HG02852 (cell line): ENCODE data around the gene PDXP.
"Not testable (repeated sequence)": the region's sequence is repeated elsewhere in the genome, so short reads cannot be mapped to it uniquely, and the experiment has no call there.

ENCODE experiments used
- ATAC-seq: cut with Tn5 transposase; IDR thresholded peaks from one replicate; pipeline ENCODE4 v1.9.1; 2021; ENCODE audit warnings: mild to moderate bottlenecking, moderate library complexity; ENCODE audit not compliant: unreplicated experiment

Gene PDXP

DNA sequence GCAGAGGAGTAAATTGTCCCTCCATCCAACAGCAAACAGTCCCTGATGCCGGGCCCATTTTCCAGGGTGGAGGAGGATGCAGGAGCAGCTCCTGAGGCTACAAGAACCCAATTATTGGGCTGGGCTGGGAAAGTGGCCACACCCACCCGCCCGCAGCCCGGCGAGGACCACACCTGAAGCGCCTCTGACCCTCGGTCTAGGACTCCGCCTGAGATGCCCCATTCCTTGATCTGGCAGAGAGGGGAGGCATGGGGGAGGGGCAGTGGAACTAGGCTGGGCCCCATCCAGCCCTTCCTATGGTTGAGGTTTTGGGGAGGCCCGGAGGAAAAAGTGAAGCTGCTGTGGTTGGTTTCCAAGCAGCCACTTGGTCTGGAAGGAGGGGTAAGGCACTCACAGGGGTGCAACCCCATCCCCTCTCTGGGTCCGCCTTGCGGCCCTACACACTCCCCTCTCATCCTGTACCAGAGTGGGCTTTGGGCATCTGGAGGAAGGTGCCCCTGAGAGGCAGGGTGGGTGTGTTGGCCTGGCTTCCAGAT, 14.5 kb downstream of the PDXP start:
- no peak for ATAC-seq

DNA sequence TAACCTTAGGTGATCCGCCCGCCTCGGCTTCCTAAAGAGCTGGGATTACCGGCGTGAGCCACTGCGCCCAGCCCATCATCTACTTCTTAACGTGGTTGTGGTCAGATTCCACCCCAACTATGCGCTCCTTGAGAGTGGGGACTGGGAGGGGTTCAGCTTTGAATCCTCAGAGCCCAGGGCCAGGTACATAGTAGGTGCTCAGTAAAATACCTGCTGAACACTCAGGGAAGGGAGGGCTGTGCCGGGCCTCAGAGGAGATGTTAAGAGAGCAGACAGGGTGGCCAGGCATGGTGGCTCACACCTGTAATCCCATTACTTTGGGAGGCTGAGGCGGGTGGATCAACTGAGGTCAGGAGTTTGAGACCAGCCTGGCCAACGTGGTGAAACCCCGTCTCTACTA, 15.7 kb downstream of the PDXP start:
- no peak for ATAC-seq

DNA sequence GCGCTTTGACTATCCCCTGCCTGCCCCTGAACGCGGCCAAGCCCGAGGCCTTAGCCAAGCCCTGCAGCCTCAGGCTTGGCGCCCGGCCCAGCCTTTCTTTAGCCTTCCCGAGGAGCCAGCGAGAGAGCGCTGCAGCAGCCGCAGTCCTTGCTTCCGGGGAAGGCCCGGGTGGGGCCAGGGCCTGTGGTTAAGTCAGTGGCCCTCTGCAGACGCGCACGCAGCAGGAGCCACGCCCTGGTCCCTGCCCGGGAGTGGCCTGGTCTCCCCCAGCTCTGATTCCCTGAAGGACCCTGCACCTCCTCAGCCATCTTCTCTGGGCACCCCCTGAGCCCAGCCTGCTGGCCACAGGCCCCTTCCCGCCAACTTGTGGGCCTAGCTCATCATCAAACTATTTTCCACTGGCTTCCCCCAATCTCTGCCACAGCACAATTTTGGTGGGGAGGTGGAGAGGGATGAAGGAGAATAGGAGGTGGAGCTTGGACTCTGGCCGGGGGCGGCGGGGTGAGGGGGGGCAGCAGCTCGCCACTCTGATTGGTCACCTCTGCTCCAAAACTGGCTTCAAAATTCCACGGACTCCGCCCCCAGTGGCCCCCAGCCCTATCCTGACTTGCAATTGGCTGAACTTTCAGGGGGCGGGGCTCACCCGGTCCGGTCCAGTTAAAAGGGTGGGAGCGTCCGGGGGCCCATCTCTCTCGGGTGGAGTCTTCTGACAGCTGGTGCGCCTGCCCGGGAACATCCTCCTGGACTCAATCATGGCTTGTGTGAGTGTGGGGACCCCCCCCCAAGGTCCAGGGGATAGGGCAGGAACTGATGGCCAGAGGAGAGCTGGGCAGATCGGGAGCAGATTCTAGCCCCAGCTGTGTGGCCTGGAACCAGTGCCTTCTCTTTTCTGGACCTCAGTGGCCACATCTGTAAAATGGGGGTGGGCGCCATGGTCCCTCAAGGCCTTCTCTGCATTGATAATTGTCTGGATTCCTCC, 16.7 kb downstream of the PDXP start, which contains the start of gene LGALS1:
Gene LGALS1 (plus strand): TSS at position 686 of the 979 bp plus-strand sequence. CDS start 67 bp downstream, at position 753.
- peak; percentile 44 for ATAC-seq

DNA sequence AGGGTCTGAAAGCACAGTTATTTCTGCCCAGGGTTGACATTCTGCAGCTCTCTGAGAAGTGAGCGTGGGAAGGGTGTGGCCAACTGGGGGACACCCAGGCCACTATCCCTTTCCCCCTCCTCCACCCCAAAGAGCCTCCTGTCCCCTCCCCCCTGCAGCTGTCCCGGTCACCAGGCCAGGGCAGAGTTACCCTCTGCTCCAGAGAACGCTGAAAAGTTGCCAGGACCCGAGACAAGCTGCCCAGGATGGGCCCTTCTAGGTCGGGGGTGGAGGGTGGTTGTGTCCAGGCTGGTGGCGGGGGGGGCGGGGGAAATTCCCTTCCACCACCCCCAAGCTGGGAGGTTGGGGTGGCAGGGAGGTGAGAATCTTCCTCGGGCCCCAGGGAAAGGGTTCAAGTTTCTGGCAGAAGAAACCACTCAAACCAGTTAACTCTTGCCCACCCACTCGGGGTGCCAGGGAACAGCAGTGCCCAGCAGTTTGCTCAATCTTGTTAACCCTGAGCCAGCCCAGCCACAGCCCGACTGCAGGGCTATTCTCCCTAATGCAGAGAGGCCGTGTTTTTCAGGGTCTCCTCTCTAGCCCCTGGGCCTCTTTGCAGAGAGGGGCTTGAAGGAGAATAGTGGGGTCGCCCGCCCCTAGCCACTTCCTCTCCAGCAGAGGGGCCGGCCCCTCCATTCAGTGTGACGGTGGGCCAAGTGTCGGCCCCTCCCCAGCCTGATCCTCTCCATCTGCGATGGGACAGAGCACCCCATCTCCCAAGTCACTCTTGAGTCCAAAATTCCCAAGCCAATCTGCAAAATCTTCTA, 17.6 kb downstream of the PDXP start:
- no peak for ATAC-seq

DNA sequence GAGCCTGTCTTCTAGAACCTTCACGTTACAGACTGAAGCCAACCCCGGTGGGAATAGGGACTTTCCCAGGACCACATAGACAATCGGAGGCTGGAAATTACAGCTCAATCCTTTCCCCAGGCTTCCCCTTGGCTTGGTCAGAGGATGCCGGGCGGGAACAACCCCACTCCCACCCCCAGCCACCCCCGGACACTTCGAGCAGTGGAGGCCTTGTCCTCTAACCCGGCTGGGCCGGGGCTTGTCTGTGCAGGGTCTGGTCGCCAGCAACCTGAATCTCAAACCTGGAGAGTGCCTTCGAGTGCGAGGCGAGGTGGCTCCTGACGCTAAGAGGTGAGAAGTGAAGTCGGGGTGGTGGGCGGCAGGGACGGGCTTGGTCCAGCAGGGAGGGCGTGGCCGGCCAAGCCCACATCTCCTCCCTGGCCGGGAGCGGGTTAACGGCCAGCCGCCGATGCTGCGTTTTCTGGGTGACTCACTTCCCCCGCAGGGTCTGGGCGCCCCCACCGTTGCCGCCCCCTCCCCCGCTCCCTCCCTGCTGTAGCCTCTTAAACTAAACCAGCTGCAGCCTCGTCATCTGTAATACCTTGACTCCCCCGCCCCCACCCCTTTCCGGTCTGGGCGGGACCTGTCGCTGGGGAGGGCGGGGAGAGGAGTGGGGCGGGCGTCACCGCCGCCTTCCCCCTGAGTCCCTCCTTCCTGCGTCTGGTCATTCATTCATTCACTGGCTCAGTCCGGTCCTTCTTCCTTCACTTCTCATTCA, 18.4 kb downstream of the PDXP start:
- ATAC-seq, result no peak

DNA sequence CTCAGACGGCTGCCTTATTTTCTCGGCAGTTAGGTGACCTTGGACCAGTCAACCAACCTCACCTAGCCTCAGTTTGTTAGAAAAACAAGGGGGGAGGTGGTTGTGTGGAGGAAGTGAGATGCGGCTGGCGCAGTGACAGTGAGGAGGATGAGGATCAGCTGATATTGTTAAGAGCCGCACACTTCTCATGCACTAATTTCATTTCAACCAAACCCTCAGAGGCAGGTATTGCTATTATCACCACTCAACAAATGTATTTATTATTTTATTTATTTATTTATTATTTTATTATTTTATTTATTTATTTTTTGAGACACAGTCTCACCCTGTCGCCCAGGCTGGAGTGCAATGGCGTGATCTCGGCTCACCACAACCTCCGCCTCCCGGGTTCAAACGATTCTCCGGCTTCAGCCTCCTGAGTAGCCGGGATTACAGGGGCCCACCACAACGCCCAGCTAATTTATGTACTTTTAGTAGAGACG, 19.0 kb downstream of the PDXP start:
- ATAC-seq, result no peak

DNA sequence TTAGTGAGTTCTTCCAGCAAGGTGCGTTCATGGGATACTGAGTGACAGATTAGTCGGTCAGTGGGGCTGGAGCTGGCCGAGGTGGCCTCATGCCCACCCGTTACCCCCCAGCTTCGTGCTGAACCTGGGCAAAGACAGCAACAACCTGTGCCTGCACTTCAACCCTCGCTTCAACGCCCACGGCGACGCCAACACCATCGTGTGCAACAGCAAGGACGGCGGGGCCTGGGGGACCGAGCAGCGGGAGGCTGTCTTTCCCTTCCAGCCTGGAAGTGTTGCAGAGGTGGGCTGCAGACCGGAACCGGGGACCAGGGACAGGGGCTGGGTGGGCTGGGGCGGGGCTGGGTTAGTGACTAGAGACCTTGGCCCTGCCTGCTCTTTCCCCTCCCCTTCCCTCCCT, 19.8 kb downstream of the PDXP start:
- ATAC-seq, result no peak

DNA sequence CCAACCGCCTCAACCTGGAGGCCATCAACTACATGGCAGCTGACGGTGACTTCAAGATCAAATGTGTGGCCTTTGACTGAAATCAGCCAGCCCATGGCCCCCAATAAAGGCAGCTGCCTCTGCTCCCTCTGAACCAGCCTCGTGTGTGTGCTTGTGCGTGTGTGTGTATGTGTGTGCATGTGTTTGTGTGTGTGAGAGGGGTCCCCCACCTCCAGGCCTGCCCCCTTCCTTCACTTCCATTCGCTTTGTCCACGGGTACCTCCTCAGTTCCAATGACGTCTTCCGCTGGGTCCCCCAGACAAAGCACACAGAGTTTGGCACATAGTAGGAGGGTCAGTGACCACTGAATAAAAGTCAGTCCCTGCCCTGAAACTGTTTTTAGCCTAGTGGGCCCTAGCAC, 21.1 kb downstream of the PDXP start:
- ATAC-seq, result no peak

DNA sequence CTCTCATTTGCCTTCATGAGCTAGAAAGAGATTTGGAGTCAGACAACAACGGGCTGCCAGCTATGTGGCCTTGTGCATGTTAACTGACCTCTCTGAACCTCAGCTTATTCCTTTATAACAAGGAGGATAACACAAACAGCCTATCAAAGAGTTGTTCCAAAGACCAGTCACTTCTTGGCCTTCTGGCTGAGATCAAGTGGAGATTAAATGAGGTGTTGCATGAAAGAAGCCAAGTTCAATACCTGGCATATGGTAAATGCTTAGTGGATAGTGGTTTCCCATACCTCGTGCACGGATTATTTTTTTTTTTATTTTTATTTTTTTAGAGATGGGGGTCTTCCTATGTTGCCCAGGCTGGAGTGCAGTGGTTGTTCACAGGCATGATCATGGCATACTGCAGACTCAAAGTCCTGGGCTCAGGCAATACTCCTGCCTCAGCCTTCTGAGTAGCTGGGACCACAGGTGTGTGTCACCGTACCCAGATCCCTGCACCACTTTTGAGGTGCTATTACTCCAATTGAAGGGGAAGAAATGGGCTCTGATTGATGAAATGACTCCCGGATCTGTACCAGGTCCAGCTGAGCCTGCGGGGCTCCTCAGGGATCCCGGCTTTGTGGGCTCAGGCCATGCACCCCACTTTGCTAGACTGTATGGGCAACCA, 21.8 kb downstream of the PDXP start:
- no peak for ATAC-seq

DNA sequence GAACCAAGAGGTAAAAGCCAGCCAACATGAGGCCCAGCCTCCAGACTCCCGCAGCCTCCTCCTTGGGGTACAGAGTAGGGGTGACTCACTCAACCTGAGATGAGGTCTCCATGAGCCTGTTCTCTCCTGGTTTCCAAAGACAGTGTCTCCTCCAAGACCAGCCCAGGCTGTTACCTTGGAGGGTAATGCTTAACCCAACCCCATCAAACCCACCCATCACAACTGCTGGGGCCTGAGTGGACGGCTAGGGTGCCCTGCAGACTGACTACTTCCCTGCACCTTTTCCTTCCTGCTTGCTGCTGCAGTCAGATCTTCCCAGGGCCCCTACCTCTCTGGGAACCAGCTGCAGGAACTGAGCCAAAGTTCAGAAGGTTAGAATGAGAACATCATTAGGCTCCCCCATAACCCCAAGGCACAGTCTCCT, 22.5 kb downstream of the PDXP start:
- ATAC-seq, result no peak

DNA sequence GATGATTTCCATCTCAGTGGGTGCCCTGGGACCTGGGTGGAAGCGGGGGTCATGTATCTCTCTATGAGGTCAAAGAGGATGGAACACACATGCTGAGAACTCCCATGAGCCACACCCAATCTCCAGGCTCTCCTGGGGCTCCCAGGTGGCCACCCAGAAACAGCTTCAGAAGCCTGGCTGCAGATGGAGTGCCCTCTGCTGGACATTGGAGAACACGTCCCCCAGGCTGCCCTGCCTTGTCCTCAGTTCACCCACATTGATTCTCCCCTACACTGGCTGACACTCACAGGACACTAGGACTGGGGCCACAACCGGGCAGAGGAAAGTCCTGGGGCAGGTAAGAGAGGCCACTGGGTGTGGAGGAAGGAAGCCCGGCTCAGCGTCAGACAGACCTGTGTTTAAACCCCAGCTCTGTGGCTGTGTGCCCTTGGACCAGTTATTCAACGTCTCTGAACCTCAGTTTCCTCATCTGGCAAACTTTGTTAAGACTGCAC, 23.1 kb downstream of the PDXP start:
- ATAC-seq, result no peak

DNA sequence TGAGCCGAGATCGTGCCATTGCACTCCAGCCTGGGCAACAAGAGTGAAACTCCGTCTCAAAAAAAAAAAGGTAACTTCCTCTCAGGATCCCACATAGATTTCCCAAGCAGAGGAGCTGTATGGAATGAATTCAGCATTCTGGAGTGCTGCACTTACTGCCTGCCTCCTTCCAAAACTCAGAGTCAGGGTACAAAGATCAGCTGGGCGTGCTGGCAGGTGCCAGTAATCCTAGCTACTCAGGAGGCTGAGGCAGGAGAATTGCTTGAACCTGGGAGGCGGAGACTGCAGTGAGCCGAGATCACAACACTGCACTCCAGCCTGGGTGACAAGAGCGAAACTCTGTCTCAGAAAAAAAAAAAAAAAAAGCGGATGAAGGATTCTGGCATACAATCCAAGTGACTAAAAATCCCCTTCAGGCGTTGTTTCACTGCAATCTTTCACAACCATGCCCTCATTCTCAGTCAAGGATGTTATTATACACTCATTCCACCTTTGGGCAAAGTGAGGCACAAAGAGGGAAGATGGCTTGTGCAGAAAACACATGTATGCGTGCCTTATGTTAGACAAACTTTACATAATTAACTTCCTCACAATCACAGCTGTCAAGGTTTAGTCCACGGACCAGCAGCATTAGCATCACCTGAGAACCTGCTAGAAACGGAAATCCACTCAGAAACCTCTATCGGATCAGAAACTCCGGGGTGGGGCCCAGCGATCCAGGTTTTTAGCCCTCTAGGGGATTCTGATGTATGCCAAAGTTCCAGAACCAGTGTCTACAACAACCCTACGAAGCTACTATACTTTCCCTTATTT, 26.5 kb downstream of the PDXP start:
- no peak for ATAC-seq

DNA sequence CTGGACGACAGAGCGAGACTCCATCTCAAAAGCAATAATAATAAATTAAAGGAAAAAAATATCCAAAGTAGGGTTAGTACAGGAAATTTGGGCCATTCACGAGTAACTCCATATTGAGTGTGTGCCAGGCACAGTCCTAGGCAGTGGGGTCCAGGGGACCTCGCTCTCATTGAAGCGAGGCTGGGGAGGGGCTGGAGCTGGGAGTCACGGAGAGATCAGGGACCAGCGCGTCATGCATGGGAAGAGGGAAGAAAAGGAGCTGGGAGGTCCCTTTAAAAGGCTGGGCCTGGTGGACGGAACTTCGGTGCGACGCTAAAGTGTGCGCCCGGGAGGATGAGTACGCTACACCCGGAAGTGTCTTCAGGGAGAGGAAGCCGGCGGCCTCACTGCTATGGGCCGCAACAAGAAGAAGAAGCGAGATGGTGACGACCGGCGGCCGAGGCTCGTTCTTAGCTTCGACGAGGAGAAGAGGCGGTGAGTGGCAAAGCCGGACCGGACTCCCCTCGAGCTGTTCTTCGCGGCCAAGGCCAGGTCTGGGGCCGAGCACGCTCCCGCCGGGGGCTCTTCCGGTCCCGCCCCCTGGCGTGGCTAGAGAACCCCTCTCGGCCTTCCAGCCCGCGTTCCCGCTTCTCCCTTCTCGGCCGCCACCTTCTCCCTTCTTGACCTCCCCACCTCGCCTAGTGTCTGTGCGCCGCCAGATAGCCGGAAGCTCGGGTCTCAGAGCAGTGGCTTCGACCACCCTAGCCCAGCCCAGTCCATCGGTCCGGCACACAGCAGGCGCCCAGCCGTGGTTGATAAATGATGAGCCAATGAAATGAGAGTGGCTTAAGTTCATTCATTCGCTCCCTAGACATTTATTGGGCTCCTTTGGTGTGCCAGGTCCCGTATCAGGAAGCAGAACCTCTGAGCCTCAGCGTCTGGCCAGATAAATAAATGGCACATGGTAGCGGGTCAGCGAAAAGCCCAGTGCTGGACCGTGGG, 27.8 kb downstream of the PDXP start, which contains the start of gene NOL12:
Gene NOL12 (plus strand): TSS at position 342 of the 981 bp plus-strand sequence. CDS start 50 bp downstream, at position 392.
- ATAC-seq, result peak; percentile 74

DNA sequence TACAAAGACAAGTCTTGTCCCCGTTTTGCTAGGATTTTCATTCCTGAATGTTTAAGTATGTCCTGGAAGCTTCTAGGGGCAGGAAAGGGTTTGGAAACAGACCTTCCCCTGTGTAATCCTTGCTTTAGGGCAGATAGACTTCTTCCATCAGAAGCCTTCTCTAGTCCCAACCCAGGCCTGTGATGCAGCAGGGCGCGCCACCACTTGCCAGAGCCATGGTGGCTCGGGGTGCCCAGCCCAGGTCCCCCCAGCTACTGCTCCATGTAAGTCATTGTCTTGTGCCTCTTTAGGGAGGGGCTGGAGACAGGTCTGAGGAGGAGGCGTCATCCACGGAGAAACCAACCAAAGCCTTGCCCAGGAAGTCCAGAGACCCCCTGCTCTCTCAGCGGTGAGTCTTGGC, 31.9 kb downstream of the PDXP start:
- no peak for ATAC-seq

DNA sequence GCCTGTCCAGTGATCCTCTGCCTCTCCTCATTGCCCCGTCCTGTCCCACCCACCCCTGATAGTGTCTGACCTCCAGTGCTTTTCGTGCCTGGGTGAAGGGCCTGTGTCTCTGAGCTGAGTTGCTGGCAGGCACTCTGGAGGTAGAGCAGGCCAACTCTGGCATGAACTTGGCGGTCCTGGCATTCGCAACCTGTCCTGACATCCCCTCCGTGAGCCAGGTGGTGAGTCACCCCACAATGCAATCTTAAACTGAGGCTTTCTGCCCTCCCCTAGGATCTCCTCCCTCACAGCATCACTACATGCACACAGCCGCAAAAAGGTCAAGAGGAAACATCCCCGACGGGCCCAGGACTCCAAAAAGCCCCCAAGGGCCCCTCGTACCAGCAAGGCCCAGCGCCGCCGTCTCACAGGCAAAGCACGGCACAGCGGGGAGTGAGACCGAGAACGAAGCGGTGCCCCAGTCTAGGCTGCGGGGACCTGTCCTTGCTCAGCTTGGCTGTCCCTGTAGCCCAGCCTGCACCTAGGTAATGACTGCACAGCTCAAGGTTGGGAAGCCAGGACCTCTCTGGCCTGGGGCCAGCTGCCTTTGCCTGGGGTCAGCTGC, 32.5 kb downstream of the PDXP start:
- no peak for ATAC-seq

DNA sequence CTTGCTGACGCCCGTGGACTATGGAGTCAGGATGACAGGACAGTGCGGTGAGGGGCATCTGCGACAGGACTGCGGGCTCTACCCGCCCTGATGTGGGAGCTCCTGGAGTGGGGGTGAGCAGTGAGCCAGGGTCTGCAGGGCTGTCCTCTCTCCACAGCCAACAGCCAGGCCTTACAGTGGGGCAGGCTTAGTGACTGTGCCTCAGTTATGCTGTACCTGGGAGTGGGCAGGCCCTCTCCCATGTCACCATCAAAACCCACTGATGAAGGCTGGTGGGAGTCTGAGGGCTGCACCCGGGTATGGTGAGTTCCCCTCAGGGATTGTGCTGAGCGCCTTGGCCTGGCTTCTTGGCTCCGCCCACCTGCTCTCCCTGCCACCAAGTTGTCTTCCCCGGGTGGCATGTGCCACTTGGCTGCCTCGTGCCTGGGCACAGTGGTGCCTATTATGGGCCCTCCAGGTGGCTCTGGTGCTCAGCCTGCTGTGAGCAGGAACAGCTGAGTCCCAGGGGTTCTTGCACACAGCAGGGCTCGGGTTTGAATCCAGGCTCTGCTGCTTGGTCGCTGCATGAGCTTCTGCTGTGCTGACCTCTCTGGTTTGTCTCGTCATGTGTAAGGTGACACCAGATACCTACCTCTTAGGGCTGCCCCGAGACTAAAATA, 34.2 kb downstream of the PDXP start:
- ATAC-seq, result no peak

DNA sequence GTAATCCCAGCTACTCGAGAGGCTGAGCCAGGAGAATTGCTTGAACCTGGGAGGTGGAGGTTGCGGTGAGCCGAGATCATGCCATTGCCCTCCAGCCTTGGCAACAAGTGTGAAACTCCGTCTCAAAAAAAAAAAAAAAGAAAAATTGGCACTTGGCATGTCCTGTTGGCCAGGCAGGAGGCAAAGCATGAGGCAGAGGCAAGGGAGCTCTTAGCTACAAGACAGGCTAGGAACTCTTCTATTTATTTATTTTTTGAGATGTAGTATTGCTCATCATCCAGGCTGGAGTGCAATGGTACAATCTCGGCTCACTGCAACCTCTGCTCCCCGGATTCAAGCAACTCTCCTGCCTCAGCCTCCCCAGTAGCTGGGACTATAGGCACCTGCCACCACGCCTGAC, 35.6 kb downstream of the PDXP start:
- not testable (repeated sequence) for ATAC-seq
